ENCODE results near the gene GOLGA8Q.
"Not testable (repeated sequence)": the region's sequence is repeated elsewhere in the genome, so short reads cannot be mapped to it uniquely, and the experiment has no call there.

GOLGA8Q gene

GRCh38 chr15:30603796-30604195 is 51.9 kb downstream of the GOLGA8Q start, which contains the start of gene GOLGA8H:
TSS of gene GOLGA8H (plus strand) at chr15:30604028. CDS start at chr15:30604126, 98 bp downstream.
- H3K27ac Mint-ChIP-seq; ATAC-seq (replicated peaks); H3K9me3 Mint-ChIP-seq; H3K36me3 Mint-ChIP-seq (ENCODE audit: insufficient read depth); H3K4me3 Mint-ChIP-seq; H3K27me3 Mint-ChIP-seq; DNase-seq; H3K4me1 Mint-ChIP-seq (ENCODE audit: low read depth in 2 of 2): not testable (repeated sequence)
